NCI-H2196 treated with DMSO at 0.1 percent for 48 hours (cell line): Measurements from ENCODE around the gene KCNMA1.

Source experiments
- DNase-seq: peaks from one replicate; lab custom pipeline; 2025; ENCODE audit not compliant: unreplicated experiment; lab: John Stamatoyannopoulos, UW

KCNMA1 gene

DNA sequence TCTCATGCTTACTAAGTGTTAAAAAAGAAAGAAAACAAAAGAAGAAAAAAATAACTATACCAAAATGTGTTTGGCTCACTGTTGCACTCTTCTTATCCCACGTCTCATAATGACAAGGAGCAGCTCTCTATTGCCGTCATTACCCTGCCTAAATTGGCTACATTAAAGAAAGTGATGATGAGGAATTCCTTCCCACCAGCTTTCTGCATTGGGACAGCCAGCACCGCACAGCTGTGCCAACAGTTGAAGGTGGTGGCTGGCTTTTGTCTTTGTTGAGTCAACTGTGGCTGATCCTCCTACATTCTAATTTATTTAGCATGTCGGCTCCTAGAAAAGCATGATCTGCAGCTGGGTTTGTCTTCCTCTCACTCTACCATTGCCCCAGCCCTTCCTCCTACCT, 751.8 kb downstream of the KCNMA1 start:
- no peak for DNase-seq

DNA sequence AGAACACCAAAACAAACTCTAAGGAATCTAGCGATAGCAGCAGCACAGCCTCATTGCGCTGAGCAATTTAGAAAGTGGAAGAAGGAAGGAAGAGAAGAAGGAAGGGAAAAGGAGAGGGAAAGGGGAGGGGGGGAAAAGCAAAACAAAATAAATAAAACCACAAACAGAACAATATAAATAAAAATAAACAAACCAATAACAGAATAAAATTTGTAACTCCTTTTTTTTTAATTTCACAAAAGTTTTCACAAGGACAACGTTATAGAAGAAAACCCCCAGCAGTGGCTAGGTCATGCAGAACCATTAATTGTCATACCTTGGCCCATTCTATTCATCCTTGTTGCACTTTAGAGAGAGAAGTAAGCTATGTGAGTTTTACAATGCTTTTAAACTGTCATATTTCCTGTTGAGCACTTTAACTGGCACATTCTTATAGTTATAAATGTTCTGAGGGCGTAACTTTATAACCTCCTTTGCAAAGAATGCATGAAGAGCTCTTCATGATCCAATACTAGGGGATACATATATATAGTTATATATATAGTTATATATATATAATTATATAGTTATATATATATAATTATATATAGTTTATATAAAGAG, 752.8 kb downstream of the KCNMA1 start:
- no peak for DNase-seq

DNA sequence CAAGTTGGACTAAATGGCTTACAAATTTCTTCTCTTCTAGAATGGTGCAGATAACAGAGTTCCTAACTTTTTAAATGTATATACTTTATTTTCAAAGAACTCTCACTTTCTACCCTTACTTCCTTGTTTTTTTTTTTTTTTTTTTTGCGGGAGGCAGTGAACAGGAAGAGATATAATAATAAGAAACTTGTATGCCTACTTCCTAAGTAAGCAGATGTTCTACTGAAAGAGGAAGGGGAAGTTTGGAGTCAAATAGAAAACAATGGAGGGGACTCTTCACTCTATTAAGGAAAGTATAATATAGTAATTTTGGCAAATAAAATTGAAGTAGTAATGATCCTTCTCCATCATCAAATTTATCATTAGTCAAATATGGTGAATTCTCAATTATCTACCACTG, 754.0 kb downstream of the KCNMA1 start:
- DNase-seq, result no peak

DNA sequence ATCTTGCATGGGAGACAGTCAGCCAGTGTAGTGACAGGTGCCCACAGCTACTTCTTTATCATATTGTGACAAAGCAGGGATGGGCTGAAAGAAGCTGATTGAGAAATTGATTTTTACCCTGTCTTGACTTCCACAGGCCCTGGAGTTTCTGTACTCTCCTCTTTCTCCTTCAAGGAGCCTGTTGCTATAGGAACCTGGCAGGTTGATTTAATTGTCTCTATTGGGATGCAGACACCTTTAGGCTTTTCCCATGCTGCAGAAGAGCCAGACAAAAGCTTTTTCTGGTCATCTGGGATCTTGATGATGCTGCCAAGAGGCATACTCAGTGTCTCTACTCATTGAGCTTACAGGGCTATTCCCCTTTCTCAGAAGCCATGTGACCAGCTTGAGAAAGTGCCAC, 754.8 kb downstream of the KCNMA1 start:
- no peak for DNase-seq

DNA sequence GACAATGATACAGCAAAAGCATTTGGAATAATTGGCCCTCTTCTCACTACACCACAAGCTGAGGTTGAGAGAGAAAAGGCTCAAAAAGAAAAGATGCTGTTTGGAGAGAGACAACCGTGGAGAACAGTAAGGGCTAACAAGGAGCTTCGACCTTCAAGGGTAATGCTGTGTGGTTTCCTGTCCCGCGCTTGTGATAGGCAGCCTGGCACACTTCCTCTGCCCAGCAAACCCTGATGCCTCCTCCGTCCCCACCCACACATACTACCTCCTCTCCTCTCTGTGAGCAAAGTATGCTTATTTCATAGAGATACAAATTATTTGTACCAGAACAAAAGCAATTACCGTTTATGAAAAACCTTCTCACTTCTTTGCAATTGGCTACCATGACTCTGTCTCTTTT, 755.4 kb downstream of the KCNMA1 start:
- no peak for DNase-seq

DNA sequence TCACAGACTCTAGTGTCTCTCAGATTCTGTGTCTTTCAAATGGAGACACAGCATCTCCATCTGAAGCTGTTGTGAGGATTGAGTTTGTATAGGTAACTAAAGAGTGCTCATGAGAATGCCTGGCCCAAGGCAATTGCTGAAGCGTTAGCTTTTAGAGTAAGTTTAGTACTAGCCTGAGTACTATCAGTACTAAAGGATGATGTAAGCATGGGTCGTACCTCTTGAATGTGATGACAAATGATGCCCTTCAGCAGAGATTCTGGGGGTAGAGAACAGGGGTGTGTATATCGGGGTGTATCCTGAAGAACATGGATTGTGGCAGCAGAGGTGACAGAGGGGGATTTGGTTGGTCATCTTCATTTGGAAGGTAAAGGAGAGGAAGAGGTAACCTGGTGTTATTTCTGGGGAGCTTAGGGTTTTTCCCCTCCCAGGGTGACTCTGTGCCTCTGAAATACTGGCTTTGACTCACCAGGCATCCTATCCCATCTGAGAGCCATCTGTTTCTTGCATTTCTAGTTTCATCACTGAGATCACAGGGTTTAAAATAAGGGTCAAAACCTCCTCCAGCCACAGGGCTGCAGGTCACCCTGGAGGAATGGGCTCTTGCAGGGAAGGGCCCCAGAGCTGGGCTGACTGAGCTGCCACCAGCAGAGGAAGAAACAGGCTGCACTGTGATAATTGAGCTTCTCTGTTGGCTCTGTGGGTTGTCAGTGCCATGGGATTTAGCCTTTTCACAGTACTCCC, 756.0 kb downstream of the KCNMA1 start:
- no peak for DNase-seq

DNA sequence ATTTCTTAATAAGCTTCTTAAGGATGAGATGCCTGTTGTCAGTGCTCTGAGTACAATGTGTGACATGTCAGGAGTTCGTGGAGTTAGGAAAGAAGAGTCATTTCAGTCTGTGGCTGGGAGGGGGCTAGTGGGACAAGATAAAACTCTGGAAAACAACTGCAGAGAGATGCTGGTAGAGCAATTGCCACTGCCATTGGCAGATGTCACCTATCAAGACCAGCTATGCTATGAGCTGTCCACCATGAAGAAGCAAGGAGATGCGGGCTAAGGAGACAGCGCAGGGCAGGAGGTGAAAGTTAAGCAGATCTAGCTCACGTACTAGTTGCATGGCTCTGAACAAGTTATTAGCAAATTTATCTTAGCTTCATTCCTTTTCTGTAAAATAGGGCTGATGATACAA, 756.7 kb downstream of the KCNMA1 start:
- no peak for DNase-seq

DNA sequence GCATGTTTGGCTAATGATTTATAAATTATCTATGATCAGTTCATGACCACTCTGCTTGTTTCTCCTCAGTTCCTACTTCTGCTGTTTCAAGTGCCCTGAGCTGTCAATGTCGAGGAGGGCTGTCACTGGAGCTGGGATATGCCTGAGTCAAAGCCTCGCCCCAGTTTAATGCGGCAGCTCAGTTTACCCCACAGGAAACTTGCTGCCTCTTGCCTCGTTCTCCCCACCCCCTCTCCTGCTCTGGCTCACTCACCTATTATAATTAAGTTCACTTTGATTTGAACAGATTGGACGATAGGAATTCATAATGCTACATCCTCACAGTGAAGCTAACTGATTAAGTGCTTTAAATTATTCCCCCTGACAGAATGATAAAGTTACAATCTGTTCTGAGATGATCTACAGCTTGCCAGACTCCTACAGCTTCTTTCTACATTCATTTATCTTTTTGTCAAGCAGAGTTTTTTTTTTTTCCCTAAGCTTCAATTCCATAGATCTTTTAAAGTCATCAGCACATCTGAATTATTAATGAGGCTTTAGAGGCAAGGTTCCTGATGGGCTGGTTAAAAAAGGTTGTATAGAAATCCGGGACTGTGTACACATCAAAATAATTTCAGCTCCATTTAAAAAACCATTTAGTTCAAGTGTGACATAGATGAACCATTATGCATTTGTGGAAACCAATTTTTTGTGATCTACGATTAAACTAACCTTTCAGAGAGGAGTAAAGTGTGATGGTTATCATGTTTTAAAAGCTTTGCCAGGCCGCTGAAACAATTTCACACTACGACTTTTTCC, 758.3 kb downstream of the KCNMA1 start:
- DNase-seq, result no peak

DNA sequence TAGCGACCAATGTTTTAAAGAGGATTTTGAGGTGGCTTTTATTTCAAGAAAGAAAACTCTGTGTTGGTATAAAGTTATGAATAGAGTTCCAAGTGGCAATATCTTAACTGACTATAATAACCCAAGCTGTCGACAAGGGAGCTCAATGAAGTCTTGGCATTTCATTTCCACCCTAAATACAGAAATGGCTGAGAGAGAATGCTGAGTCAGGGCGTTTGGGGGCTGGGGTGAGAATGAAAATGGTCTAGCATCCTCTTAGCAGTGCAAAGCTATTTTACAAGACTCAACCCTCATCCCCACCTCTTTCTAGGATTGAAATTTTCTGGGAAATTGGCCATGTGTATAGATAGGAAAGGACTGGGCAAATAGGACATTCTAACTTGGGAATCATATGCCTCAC, 759.1 kb downstream of the KCNMA1 start:
- no peak for DNase-seq

DNA sequence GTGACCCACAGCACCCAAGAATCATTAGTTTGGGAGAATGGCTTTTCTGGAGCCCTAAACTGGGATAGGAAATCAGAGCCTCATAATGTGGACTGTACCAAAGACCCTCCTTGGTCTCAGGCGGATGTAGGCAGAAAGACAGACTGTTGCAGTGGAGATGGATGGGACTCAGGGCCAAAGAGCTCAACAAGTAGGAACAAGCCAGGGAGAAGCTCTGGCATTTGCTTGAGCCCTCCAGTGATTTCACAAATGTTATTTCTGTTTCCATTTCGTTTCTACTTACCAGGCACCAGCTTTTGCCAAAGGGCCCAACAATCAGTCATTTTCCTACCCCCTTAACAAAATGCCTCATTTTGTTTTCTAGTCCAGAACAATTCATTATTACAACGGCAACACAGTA, 762.7 kb downstream of the KCNMA1 start:
- no peak for DNase-seq

DNA sequence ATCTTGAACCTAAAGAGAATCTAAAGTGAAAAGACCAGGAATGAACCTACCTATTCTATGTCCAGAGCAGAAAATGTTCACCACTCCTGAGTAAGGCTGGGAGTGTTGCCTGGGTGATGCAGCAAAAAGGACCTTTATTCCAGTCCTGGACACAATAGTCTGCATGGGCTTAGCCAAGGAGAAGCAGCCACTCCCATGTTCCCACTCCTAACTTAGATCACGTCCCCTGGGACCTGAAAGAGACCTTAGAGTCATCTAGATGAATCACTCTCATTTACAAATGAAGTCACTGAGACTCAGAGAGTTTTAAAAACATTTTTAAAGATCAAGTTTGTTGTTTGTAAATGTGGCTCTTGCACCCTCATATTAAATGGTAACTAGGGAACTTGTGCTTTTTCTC, 763.4 kb downstream of the KCNMA1 start:
- DNase-seq, result no peak

DNA sequence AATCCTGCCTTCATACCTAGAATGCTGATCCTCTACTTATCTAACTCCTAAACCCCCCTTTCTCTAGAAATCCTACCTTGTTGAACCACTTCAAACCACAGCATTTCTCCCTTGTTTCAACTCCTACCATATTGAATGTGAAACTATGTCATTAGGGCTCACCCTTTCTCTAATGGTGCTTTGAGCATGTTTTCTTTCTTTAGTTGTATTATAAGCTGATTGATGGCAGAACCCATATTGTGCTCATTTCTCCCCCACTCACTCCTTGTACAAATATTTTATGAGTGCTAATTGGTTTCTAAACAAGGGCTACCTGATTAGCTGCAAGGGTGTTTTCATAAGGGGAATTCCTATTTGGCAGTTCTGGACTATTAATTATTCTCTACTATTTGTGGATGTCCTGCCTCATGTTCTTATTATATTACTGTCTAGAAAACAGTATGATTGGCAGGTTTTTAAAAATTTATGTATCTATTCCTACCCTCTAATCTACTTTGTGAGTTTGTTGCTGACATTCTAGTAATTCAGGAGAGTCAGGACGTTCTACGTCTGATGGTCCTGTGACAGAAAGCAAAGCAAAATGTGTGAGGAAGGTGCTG, 765.8 kb downstream of the KCNMA1 start:
- no peak for DNase-seq

DNA sequence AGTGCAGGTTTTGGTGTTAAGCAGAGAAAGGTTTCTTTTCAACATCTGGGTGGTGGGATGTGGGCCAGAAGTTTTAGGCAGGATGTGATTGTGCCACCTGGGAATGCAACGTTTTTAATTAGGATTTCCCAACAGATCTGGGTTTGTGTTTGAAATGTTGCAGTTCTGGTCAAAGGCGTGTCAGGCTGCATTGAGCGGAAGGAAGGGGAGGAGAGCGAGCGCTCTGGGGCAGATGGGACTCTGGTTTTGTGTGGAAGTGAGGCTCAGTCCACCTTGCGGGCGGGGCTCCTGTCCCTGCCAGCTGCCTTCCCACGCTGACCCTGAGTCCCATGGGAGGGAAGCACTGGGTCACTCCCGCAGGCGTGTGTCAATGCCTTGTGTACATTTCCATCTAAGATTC, 767.7 kb downstream of the KCNMA1 start:
- no peak for DNase-seq

DNA sequence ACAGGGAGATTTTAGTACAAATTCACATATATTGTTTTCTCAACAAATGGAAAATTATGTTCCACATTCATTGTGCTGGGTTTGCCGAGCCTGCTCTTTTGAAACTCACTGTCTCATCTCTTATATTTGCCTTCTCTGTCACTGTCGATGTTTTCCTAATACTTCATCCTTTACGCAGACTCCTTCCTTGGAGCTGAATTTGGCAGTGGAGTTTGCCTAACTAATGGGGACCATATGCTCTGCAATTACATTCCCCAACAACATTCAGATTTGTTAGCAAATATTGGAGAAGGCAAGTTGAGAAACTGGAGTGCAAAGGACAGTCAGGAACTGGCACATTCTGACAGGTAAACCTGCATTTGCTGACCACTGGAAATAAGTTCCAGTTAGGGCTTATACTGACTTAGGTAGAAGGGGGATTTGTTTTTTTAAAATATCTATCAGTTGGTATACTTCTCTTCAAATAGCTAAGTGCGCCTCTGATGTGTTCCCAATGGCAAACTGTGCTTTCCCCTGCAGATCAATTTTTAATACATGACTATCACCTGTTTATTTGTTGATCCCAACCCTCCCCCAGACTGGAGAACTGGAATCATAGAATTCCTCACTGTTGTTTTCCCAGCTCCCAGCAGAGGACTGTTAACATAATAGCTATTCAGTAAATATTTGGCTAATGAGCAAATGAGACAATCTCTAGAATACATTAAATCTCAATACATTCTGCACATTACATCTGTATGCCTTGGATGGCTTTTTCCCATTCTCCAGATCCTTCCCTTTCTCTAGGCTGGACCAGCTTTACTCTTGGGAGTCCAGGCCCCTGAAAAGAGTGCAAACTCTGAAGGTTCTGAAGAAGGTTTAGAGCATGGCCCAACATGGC, 769.3 kb downstream of the KCNMA1 start:
- no peak for DNase-seq

DNA sequence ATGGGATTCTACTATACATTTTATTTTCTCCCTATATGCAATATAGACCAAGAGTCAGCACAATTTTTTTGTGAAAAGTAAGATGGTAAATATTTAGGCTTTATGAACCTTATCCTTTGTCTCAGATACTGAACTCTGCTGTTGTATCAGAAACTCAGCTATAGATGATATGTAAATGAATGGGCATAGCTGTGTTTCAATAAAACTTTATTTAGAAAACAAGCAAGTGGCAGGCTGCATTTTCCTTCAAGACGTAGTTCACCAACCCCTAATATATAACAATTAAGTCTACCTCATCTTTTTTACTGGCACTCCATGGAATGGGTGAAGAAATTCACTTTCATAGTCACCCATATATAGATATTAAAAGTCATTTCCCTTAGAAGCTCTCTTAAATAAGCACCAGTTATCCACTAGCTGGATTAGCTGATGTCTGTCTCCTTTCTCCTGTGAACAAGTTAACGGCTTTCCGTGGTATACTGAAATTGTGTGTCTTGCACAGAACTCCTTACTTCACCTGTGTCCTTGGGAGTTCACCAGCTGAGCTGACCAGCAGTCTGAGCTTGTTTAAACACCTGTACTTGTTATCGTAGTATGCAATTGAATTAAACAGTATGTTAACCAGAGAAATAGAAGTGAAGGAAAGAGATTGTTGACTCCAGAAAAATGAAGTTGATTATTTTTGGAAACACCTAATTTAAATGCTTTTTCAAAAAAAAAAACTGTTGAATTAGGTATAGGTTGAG, 770.6 kb downstream of the KCNMA1 start:
- DNase-seq, result no peak

DNA sequence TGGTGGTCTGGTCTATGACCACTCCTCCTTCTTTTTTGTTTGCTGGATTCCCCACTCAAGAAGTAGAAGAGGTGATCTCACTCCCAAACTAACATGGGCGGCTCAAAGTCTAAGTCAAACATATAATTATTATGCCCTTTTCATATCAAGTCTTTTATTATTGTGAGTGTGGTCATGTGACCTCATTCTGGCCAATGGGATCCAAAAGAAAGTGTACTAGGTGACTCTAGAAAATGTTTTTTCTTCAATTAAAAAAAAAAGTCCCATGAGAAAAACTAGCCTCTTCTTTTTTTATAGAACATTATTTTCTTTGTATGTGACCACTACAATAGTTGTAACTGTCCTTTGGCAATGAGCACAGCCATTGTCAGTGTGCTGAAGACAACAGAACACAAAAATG, 772.7 kb downstream of the KCNMA1 start:
- no peak for DNase-seq

DNA sequence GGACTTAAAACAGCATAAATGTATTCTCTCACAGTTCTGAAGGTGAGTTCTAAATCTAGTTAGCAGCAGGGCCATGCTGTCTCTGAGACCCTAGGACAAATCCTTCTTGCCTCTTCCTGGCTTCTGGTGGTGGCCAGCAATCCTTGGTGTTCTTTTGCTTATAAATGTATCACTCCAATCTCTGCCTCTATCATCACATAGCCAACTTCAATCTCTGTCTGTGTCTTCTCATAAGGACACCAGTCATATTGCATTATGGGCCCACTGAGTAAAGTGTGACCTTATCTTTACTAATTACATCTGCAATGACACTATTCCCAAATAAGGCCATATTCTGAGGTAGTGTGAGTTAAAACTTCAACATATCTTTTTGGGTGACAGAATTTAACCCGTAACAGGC, 778.9 kb downstream of the KCNMA1 start:
- DNase-seq, result no peak

DNA sequence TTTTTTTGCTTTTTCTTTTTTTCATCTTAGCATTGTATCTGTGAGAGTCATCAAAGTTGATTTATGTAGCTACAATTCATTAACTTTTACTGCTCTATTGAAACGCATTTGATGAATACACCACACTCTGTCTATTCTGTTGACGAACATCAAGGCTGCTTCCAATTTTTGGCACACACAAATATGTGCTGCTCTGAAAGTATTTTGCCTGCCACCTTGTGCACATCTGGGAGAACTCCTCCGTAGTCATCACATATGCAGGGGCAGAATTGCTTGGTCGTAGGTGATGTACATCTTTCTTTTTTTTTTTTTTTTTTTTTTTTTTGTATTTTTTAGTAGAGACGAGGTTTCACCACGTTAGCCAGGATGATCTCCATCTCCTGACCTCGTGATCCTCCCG, 796.8 kb downstream of the KCNMA1 start:
- DNase-seq, result no peak

DNA sequence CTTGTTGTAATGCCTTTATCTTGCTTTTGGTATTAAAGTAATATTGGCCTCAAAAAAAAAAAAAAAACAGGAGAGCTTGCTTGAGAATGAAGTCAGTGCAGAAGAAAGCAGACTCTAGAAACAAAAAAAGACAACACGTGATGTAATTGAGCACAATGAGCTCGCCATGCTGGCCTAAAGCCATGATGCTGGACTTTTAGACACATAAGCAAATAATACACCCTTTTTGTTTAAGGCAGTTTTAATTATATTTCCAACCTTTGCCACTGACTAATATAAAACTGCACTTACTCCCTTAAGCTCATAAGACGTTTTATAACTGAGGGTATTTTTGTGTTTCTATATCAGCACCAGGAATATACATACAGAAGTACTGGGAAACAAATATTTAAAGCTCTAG, 798.3 kb downstream of the KCNMA1 start:
- no peak for DNase-seq

DNA sequence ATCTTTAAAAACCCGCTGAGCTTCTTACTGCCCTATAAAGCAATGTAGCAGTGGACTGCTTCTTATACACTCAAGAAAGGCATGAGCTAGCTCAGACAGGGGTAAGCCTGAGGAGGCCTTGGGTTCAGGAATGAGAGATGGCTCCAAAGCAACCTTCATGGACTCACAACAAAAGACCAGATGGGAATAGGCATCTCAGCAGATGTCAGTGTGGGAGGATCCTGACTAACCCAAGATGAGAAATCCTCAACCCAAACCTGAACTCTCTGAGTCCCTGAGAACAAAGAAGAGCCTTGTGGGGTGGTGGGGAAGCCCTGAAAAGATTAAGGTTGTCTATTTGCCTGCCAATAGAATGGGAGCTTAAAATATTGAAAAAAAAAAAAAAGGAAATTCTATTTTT, 807.4 kb downstream of the KCNMA1 start:
- no peak for DNase-seq
